ENCODE measurements around the gene NMNAT2. TPM values are rescaled to one million over a fixed set of nuclear protein-coding genes. Genes with fewer than 3 reads are reported as not detected.

NMNAT2 gene
- total RNA-seq, 1 experiment from 2014 or later = not detected

DNA sequence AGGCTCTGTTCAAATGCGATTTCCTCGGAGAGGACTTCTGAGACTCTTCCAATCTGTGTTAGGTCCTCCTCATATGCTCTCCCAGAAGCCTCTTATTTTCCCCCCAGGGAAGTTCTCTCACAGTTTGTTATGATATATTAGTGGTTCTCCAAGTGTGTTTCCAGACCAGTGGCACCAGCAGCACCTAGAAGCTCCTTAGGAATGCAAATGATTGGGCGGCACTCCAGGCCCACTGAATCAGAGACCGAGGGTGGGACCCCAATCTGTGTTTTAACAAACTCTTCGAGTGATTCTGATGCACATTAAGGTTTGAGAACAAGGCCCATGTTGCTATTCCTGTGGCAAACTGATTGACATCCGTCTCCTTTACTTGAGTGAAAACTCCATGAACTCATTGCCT lies 63.0 kb downstream of the NMNAT2 start:
- H3K79me2 ChIP-seq (ENCODE audit: insufficient read depth, low read length) = no peaks in the 10 kb centered on the region
- peaks cover 12% of the 10 kb centered on the region; the same call in 1 of the 2 replicates for H3K27me3 ChIP-seq (ENCODE audit: insufficient read depth, low read length)
- no peak overlapping the region for H2AFZ ChIP-seq (ENCODE audit: low read depth, low read length, poor library complexity, severe bottlenecking)
- TF ChIP-seq ZNF274 (IDR thresholded peaks at IDR 0.05; ENCODE audit: low read depth, low read length) (no peak), EGR1 (IDR thresholded peaks at IDR 0.05; ENCODE audit: low read depth) (no peak), POLR2A (IDR thresholded peaks at IDR 0.05; ENCODE audit: borderline replicate concordance, extremely low read depth, insufficient read depth, insufficient read length) (no peak), CEBPB (IDR thresholded peaks at IDR 0.05; ENCODE audit: low read depth) (no peak), FOSL1 (IDR thresholded peaks at IDR 0.05; ENCODE audit: low read depth) (no peak), EZH2phosphoT487 (IDR thresholded peaks at IDR 0.05; ENCODE audit: borderline replicate concordance) (no peak), EZH2 (IDR thresholded peaks at IDR 0.05) (no peak), POLR2AphosphoS5 (IDR thresholded peaks at IDR 0.05; ENCODE audit: low read depth, low read length) (no peak), ELF1 (IDR thresholded peaks at IDR 0.05; ENCODE audit: borderline replicate concordance, low read depth) (no peak), TCF7L2 (IDR thresholded peaks at IDR 0.05; ENCODE audit: borderline replicate concordance, extremely low read depth, insufficient read depth, insufficient read length) (no peak), YY1 (IDR thresholded peaks at IDR 0.05; ENCODE audit: extremely low read depth, insufficient replicate concordance, low read depth, low read length) (no peak), RAD21 (IDR thresholded peaks at IDR 0.05; ENCODE audit: low read depth) (no peak)
- TF ChIP-seq, protein P1, sequence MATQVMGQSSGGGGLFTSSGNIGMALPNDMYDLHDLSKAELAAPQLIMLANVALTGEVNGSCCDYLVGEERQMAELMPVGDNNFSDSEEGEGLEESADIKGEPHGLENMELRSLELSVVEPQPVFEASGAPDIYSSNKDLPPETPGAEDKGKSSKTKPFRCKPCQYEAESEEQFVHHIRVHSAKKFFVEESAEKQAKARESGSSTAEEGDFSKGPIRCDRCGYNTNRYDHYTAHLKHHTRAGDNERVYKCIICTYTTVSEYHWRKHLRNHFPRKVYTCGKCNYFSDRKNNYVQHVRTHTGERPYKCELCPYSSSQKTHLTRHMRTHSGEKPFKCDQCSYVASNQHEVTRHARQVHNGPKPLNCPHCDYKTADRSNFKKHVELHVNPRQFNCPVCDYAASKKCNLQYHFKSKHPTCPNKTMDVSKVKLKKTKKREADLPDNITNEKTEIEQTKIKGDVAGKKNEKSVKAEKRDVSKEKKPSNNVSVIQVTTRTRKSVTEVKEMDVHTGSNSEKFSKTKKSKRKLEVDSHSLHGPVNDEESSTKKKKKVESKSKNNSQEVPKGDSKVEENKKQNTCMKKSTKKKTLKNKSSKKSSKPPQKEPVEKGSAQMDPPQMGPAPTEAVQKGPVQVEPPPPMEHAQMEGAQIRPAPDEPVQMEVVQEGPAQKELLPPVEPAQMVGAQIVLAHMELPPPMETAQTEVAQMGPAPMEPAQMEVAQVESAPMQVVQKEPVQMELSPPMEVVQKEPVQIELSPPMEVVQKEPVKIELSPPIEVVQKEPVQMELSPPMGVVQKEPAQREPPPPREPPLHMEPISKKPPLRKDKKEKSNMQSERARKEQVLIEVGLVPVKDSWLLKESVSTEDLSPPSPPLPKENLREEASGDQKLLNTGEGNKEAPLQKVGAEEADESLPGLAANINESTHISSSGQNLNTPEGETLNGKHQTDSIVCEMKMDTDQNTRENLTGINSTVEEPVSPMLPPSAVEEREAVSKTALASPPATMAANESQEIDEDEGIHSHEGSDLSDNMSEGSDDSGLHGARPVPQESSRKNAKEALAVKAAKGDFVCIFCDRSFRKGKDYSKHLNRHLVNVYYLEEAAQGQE (IDR thresholded peaks at IDR 0.05; ENCODE audit: low read depth) = no peak
- TF ChIP-seq, protein P2, sequence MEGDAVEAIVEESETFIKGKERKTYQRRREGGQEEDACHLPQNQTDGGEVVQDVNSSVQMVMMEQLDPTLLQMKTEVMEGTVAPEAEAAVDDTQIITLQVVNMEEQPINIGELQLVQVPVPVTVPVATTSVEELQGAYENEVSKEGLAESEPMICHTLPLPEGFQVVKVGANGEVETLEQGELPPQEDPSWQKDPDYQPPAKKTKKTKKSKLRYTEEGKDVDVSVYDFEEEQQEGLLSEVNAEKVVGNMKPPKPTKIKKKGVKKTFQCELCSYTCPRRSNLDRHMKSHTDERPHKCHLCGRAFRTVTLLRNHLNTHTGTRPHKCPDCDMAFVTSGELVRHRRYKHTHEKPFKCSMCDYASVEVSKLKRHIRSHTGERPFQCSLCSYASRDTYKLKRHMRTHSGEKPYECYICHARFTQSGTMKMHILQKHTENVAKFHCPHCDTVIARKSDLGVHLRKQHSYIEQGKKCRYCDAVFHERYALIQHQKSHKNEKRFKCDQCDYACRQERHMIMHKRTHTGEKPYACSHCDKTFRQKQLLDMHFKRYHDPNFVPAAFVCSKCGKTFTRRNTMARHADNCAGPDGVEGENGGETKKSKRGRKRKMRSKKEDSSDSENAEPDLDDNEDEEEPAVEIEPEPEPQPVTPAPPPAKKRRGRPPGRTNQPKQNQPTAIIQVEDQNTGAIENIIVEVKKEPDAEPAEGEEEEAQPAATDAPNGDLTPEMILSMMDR (IDR thresholded peaks at IDR 0.05 in 2 of 3, conservative IDR thresholded peaks at IDR 0.05 in 1 of 3; ENCODE audit: borderline replicate concordance in 1 of 3, insufficient read depth in 1 of 3, low read depth in 2 of 3, low read length in 2 of 3) = no peak
- TF ChIP-seq, protein P3, sequence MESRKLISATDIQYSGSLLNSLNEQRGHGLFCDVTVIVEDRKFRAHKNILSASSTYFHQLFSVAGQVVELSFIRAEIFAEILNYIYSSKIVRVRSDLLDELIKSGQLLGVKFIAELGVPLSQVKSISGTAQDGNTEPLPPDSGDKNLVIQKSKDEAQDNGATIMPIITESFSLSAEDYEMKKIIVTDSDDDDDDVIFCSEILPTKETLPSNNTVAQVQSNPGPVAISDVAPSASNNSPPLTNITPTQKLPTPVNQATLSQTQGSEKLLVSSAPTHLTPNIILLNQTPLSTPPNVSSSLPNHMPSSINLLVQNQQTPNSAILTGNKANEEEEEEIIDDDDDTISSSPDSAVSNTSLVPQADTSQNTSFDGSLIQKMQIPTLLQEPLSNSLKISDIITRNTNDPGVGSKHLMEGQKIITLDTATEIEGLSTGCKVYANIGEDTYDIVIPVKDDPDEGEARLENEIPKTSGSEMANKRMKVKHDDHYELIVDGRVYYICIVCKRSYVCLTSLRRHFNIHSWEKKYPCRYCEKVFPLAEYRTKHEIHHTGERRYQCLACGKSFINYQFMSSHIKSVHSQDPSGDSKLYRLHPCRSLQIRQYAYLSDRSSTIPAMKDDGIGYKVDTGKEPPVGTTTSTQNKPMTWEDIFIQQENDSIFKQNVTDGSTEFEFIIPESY (IDR thresholded peaks at IDR 0.05; ENCODE audit: extremely low read depth, insufficient replicate concordance, low read length) = no peak
- TF ChIP-seq, protein P4, sequence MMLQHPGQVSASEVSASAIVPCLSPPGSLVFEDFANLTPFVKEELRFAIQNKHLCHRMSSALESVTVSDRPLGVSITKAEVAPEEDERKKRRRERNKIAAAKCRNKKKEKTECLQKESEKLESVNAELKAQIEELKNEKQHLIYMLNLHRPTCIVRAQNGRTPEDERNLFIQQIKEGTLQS (IDR thresholded peaks at IDR 0.05) = no peak
- TF ChIP-seq, protein P5, sequence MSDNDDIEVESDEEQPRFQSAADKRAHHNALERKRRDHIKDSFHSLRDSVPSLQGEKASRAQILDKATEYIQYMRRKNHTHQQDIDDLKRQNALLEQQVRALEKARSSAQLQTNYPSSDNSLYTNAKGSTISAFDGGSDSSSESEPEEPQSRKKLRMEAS (IDR thresholded peaks at IDR 0.05) = no peak
- intact Hi-C loops (cut with micrococcal nuclease) = no loop called here
- no TSS peak for BruUV-seq (replicated peaks)
- ChIA-PET RAD21 (ENCODE audit: low non-redundant PET in 1 of 2, low total read pairs in 2 of 2, uncharacterized antibody in 2 of 2, unreplicated experiment in 2 of 2) (no interaction called here), CTCF (no interaction called here), POLR2A (no interaction called here)
- DNase-seq (ENCODE audit: low read depth, low spot score) (no peak), ATAC-seq (no peak)
- H3K9me2 ChIP-seq (ENCODE audit: insufficient read depth) = no peaks in the 10 kb centered on the region
- no peak overlapping the region for H3K4me2 ChIP-seq (ENCODE audit: low read length)
- no peaks in the 10 kb centered on the region for H3K4me1 ChIP-seq (ENCODE audit: control insufficient read depth in 1 of 2, insufficient read depth in 2 of 2, low read length in 2 of 2)
- no peaks in the 10 kb centered on the region for H4K20me1 ChIP-seq (ENCODE audit: insufficient read depth)
- no peaks in the 10 kb centered on the region for H3K9me3 ChIP-seq (ENCODE audit: control insufficient read depth in 1 of 2, insufficient read depth in 1 of 2, low read depth in 1 of 2, low read length in 2 of 2)
- H3K9ac ChIP-seq (ENCODE audit: low read length) = no peak overlapping the region
- no peaks in the 10 kb centered on the region for H3K36me3 ChIP-seq (ENCODE audit: control insufficient read depth in 1 of 2, insufficient read depth in 2 of 2, low read length in 2 of 2)
- no peak overlapping the region for H3K4me3 ChIP-seq (replicated peaks in 1 of 2; ENCODE audit: low read depth in 1 of 2, low read length in 2 of 2)
- H3K27ac ChIP-seq (ENCODE audit: low read depth, low read length) = no peak overlapping the region

Data from HCT116 (cell line).